ENCODE results near the gene ANKS6.

Gene ANKS6

DNA sequence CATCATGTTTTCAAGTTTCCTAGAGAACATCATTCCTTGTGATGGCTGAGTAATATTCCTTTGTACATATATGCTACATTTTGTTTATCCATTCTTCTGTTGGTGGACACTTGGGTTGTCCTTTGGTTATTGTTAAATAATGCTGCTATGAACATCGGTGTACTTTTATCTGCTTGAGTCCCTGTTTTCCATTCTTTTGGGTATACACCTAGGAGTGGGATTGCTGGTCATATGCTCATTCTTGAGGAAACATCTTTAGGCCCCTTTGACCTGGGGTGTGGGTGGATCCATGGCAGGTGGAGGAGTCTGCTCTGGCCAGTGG is 36.4 kb upstream of the ANKS6 start:
- Mint-ChIP-seq H3K27ac (no peak overlapping the region), H3K27me3 (ENCODE audit: low read depth) (peaks cover 5% of the 10 kb centered on the region), H3K9me3 (no peaks in the 10 kb centered on the region), H3K4me1 (peaks cover 6% of the 10 kb centered on the region), H3K4me3 (no peak overlapping the region), H3K36me3 (ENCODE audit: low read depth) (no peaks in the 10 kb centered on the region)
- TF ChIP-seq, protein P1, sequence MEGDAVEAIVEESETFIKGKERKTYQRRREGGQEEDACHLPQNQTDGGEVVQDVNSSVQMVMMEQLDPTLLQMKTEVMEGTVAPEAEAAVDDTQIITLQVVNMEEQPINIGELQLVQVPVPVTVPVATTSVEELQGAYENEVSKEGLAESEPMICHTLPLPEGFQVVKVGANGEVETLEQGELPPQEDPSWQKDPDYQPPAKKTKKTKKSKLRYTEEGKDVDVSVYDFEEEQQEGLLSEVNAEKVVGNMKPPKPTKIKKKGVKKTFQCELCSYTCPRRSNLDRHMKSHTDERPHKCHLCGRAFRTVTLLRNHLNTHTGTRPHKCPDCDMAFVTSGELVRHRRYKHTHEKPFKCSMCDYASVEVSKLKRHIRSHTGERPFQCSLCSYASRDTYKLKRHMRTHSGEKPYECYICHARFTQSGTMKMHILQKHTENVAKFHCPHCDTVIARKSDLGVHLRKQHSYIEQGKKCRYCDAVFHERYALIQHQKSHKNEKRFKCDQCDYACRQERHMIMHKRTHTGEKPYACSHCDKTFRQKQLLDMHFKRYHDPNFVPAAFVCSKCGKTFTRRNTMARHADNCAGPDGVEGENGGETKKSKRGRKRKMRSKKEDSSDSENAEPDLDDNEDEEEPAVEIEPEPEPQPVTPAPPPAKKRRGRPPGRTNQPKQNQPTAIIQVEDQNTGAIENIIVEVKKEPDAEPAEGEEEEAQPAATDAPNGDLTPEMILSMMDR (IDR thresholded peaks at IDR 0.05; ENCODE audit: unreplicated experiment in 3 of 3), result no peak

DNA sequence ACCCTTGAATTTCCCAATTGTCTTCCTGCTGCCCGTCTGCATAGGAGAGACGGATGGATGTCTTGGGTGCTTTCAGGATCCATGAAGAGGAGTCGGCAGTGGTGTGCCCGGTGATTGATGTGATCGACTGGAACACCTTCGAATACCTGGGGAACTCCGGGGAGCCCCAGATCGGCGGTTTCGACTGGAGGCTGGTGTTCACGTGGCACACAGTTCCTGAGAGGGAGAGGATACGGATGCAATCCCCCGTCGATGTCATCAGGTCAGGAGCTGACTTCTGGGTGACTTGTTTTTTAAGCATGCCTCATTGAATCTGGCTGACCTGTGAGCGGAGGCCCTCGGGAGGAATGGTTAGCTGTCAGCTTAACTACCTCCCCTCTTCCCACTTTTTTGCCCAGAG is 35.3 kb upstream of the ANKS6 start:
- Mint-ChIP-seq H3K27me3 (ENCODE audit: low read depth) (peaks cover 5% of the 10 kb centered on the region), H3K27ac (no peak overlapping the region), H3K4me1 (peaks cover 6% of the 10 kb centered on the region), H3K9me3 (no peaks in the 10 kb centered on the region), H3K36me3 (ENCODE audit: low read depth) (no peaks in the 10 kb centered on the region), H3K4me3 (no peak overlapping the region)
- TF ChIP-seq, protein P1 (IDR thresholded peaks at IDR 0.05; ENCODE audit: unreplicated experiment in 3 of 3), result no peak

DNA sequence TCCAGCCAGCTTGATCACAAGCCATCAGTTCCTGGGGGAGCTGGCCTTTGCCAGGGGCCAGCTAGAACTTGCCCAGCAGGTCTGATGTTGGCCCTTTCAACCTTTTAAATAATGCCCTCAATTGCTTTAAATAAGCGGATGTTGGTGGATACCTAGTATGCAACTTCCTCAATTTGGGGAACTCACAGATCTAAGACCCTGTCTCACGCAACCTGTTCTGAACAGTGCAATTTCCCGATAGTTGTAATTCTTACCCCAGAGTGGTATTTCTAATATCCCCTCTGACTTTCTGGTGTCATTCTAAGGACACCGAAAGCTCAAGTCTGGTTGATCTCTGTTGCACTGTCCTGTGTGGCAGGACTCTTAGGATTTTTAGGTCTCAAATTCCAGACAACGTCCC is 34.2 kb upstream of the ANKS6 start:
- no peaks in the 10 kb centered on the region for H3K36me3 Mint-ChIP-seq (ENCODE audit: low read depth)
- no peaks in the 10 kb centered on the region for H3K9me3 Mint-ChIP-seq
- no peak overlapping the region for H3K4me3 Mint-ChIP-seq
- no peak overlapping the region for H3K27ac Mint-ChIP-seq
- TF ChIP-seq, protein P1 (IDR thresholded peaks at IDR 0.05; ENCODE audit: unreplicated experiment in 3 of 3), result no peak
- peaks cover 5% of the 10 kb centered on the region for H3K27me3 Mint-ChIP-seq (ENCODE audit: low read depth)
- H3K4me1 Mint-ChIP-seq, result peaks cover 6% of the 10 kb centered on the region

DNA sequence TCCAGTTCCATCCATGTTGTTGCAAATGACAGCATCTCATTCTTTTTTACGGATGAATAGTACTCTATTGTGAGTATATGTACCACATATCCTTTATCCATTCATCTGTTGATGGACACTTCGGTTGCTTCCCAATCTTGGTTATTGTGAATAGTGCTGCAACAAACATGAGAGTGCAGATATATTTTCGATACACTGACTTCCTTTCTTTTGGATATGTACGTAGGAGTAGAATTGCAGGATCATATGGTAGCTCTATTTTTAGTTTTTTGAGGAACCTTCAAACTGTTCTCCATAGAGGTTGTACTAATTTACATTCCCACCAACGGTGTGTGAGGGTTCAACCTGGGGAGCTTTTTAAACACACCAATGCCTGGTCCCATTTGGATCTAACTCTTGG is 33.4 kb upstream of the ANKS6 start:
- H3K27ac Mint-ChIP-seq, result no peak overlapping the region

DNA sequence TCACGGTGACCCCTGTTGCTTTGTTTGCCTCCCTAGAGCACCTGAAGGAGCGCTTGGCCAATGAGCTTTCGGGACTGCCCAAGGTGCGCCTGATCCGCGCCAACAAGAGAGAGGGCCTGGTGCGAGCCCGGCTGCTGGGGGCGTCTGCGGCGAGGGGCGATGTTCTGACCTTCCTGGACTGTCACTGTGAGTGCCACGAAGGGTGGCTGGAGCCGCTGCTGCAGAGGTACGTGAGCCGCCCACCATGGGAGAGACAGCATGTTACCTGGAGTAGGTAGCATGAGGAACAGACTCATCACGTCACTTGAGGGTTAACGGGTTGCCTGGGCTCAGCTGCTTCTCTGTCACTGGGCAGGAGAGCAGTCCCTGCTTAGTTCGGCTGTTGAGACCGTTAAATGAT is 30.4 kb upstream of the ANKS6 start:
- no peak overlapping the region for H3K4me3 Mint-ChIP-seq
- TF ChIP-seq, protein P1 (IDR thresholded peaks at IDR 0.05; ENCODE audit: unreplicated experiment in 3 of 3), result no peak
- H3K36me3 Mint-ChIP-seq (ENCODE audit: low read depth), result no peaks in the 10 kb centered on the region
- H3K9me3 Mint-ChIP-seq, result no peaks in the 10 kb centered on the region
- H3K4me1 Mint-ChIP-seq, result peaks cover 6% of the 10 kb centered on the region
- peaks cover 6% of the 10 kb centered on the region for H3K27me3 Mint-ChIP-seq (ENCODE audit: low read depth)
- no peak overlapping the region for H3K27ac Mint-ChIP-seq

More for the DNA sequence above, 33.4 kb upstream of the ANKS6 start:
- TF ChIP-seq, protein P1 (IDR thresholded peaks at IDR 0.05; ENCODE audit: unreplicated experiment in 3 of 3), result no peak
- H3K4me3 Mint-ChIP-seq, result no peak overlapping the region
- peaks cover 6% of the 10 kb centered on the region for H3K4me1 Mint-ChIP-seq
- no peaks in the 10 kb centered on the region for H3K36me3 Mint-ChIP-seq (ENCODE audit: low read depth)
- H3K9me3 Mint-ChIP-seq, result no peaks in the 10 kb centered on the region
- H3K27me3 Mint-ChIP-seq (ENCODE audit: low read depth), result peaks cover 5% of the 10 kb centered on the region

DNA sequence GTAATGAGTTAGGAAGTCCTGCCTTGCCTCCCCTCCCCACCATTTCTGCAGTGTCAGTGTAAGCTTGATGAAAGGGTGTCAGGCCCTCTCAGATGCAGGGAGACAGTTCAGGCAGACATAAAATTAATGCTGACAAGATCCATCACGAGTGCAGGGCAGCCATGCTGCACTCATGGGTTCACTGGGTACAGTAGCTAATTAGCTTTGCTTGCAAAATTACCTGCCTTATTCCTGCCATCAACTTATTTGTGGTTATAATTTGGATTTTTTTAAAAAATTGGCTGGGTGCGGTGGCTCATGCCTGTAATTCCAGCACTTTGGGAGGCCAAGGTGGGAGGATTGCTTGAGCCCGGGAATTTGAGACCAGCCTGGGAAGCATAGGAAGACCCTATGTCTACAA is 29.1 kb upstream of the ANKS6 start:
- Mint-ChIP-seq H3K27me3 (ENCODE audit: low read depth) (peaks cover 3% of the 10 kb centered on the region), H3K4me1 (peaks cover 6% of the 10 kb centered on the region), H3K36me3 (ENCODE audit: low read depth) (no peaks in the 10 kb centered on the region), H3K27ac (no peak overlapping the region), H3K4me3 (no peak overlapping the region), H3K9me3 (peaks cover 2% of the 10 kb centered on the region)
- TF ChIP-seq, protein P1 (IDR thresholded peaks at IDR 0.05; ENCODE audit: unreplicated experiment in 3 of 3), result no peak
